ENCODE data around the gene KCNJ5.

KCNJ5 gene

DNA sequence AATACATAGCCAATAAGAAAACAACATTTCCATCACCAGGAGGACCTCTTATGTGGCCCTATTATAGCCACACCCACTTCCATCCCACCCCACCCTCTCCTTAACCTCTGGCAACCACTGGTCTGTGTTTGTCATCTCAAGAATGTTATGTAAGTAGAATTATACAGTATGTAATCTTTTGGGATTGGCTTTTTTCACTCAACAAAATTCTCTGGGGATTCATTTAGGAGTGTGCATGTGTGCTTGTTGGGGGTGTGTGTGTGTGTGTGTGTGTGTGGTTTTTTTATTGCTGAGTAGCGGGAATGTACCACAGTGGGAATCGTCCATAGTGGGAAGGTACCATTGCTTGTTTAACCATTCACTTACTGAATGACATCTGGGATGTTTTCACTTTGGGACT is 5.2 kb downstream of the KCNJ5 start:
- Histone ChIP-seq H3K36me3 (ENCODE audit: insufficient read depth, low read length) (no peaks in the 10 kb centered on the region), H3K27me3 (ENCODE audit: insufficient read depth, low read length) (no peaks in the 10 kb centered on the region)

GRCh38 chr11:128897826-128898225 is 6.7 kb downstream of the KCNJ5 start:
- Histone ChIP-seq H3K9me3 (ENCODE audit: low read length) (no peaks in the 10 kb centered on the region), H3K4me3 (ENCODE audit: low read depth, low read length, poor library complexity, severe bottlenecking) (no peak overlapping the region), H3F3A (ENCODE audit: insufficient read depth, low read length) (no peaks in the 10 kb centered on the region), H3K4me2 (ENCODE audit: low read length) (no peak overlapping the region), H3K27me3 (ENCODE audit: insufficient read depth, low read length) (0 out of 2 replicates have a peak, but pooled peaks cover 3% of the 10 kb centered on the region), H4K20me1 (ENCODE audit: insufficient read depth, low read length) (no peaks in the 10 kb centered on the region), H2AFZ (ENCODE audit: low read length) (no peak overlapping the region), H3K36me3 (ENCODE audit: insufficient read depth, low read length) (no peaks in the 10 kb centered on the region), H3K4me1 (ENCODE audit: insufficient read depth, low read length, severe bottlenecking) (no peaks in the 10 kb centered on the region), H3K9me2 (ENCODE audit: low read depth, low read length) (no peaks in the 10 kb centered on the region), H3K27ac (ENCODE audit: low read depth, low read length, poor library complexity, severe bottlenecking) (no peak overlapping the region), H3K9ac (ENCODE audit: low read length) (no peak overlapping the region), H3K79me2 (ENCODE audit: insufficient read depth, low read length) (no peaks in the 10 kb centered on the region)
- TF ChIP-seq CTCF (IDR thresholded peaks at IDR 0.05; ENCODE audit: low read length) (no peak), EZH2 (IDR thresholded peaks at IDR 0.05; ENCODE audit: borderline replicate concordance, low read length) (no peak)

More for the DNA sequence above, 5.2 kb downstream of the KCNJ5 start:
- no peak overlapping the region for H3K27ac ChIP-seq (ENCODE audit: low read depth, low read length, poor library complexity, severe bottlenecking)
- H4K20me1 ChIP-seq (ENCODE audit: insufficient read depth, low read length), result no peaks in the 10 kb centered on the region
- H3K4me1 ChIP-seq (ENCODE audit: insufficient read depth, low read length, severe bottlenecking), result no peaks in the 10 kb centered on the region
- no peak overlapping the region for H3K4me3 ChIP-seq (ENCODE audit: low read depth, low read length, poor library complexity, severe bottlenecking)
- H3F3A ChIP-seq (ENCODE audit: insufficient read depth, low read length), result no peaks in the 10 kb centered on the region
- no peak overlapping the region for H2AFZ ChIP-seq (ENCODE audit: low read length)
- H3K9ac ChIP-seq (ENCODE audit: low read length), result no peak overlapping the region
- no peak overlapping the region for H3K4me2 ChIP-seq (ENCODE audit: low read length)
- H3K9me2 ChIP-seq (ENCODE audit: low read depth, low read length), result no peaks in the 10 kb centered on the region
- TF ChIP-seq CTCF (IDR thresholded peaks at IDR 0.05; ENCODE audit: low read length) (no peak), EZH2 (IDR thresholded peaks at IDR 0.05; ENCODE audit: borderline replicate concordance, low read length) (no peak)
- no peaks in the 10 kb centered on the region for H3K79me2 ChIP-seq (ENCODE audit: insufficient read depth, low read length)
- H3K9me3 ChIP-seq (ENCODE audit: low read length), result no peaks in the 10 kb centered on the region

GRCh38 chr11:128898580-128899344 is 7.6 kb downstream of the KCNJ5 start:
- Histone ChIP-seq H3K9me2 (ENCODE audit: low read depth, low read length) (no peaks in the 10 kb centered on the region), H3K27ac (ENCODE audit: low read depth, low read length, poor library complexity, severe bottlenecking) (no peak overlapping the region), H3K27me3 (ENCODE audit: insufficient read depth, low read length) (0 out of 2 replicates have a peak, but pooled peaks cover 3% of the 10 kb centered on the region), H3K4me1 (ENCODE audit: insufficient read depth, low read length, severe bottlenecking) (no peaks in the 10 kb centered on the region), H3K79me2 (ENCODE audit: insufficient read depth, low read length) (no peaks in the 10 kb centered on the region), H3K4me3 (ENCODE audit: low read depth, low read length, poor library complexity, severe bottlenecking) (no peak overlapping the region), H3F3A (ENCODE audit: insufficient read depth, low read length) (no peaks in the 10 kb centered on the region), H3K9me3 (ENCODE audit: low read length) (no peaks in the 10 kb centered on the region), H3K4me2 (ENCODE audit: low read length) (no peak overlapping the region), H3K36me3 (ENCODE audit: insufficient read depth, low read length) (no peaks in the 10 kb centered on the region), H4K20me1 (ENCODE audit: insufficient read depth, low read length) (no peaks in the 10 kb centered on the region), H2AFZ (ENCODE audit: low read length) (no peak overlapping the region), H3K9ac (ENCODE audit: low read length) (no peak overlapping the region)
- TF ChIP-seq EZH2 (IDR thresholded peaks at IDR 0.05; ENCODE audit: borderline replicate concordance, low read length), result no peak
- no peak for TF ChIP-seq CTCF (IDR thresholded peaks at IDR 0.05; ENCODE audit: low read length)
